Pons (tissue), 1 donor: ENCODE results near the gene MRPL42.
"Not testable (repeated sequence)": the region's sequence is repeated elsewhere in the genome, so short reads cannot be mapped to it uniquely, and the experiment has no call there.

Experiments
- DNase-seq: peaks from one replicate; pipeline ENCODE4 v3.0.0-alpha.2; 2016; ENCODE audit warnings: low spot score

Gene MRPL42

GRCh38 chr12:93447555-93448290, 19.6 kb upstream of the MRPL42 start:
- DNase-seq: no peak

- no peak for DNase-seq
These were observed 18.5 kb upstream of the MRPL42 start for GRCh38 chr12:93448796-93449195.

GRCh38 chr12:93449277-93449676, 18.0 kb upstream of the MRPL42 start:
- DNase-seq: no peak

GRCh38 chr12:93451423-93452158, 15.7 kb upstream of the MRPL42 start:
- DNase-seq: no peak

- DNase-seq: no peak
These were observed 13.7 kb upstream of the MRPL42 start for GRCh38 chr12:93453633-93454032.

DNA sequence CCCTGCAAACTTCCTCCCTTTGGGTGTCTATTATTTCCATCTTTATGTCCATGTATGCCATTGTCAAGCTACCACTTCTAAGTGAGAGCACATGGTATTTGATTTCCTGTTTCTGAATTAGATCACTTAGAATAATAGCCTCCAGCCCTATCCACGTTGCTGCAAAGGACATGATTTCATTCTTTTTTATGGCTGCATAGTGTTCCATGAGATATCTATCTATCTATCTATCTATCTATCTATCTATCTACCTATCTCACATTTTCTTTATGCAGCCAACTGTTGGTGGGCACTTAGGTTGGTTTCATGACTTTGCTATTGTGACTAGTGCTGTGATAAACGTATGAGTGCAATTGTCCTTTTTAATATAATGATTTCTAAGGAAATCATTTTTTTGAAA, 11.2 kb upstream of the MRPL42 start:
- no peak for DNase-seq

- no peak for DNase-seq
These were observed 8.2 kb upstream of the MRPL42 start for GRCh38 chr12:93459097-93459496.

- DNase-seq: no peak
These were observed 7.3 kb upstream of the MRPL42 start for GRCh38 chr12:93460003-93460402.

- no peak for DNase-seq
These were observed 6.4 kb upstream of the MRPL42 start for GRCh38 chr12:93460902-93461301.

- DNase-seq: no peak
These were observed 5.8 kb upstream of the MRPL42 start for GRCh38 chr12:93461503-93461902.

DNA sequence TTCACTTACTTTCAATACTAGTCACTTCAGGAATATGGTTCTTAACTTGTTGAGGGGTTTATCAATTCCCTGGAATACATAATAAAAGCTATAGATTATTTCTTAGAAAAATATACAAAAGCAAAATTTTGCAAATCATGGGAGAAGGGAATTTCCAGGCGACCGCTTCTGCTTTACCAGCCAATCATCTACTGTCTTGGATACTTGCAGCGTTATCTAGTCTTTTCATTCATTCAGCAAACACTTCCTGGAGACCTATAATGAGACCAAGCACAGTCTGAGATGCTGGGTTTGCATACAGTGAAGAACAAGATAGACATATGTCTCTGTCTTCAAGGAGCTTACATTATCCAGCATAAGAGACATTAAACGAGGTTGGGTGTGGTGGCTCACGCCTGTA, 1.5 kb upstream of the MRPL42 start:
- DNase-seq: no peak

DNA sequence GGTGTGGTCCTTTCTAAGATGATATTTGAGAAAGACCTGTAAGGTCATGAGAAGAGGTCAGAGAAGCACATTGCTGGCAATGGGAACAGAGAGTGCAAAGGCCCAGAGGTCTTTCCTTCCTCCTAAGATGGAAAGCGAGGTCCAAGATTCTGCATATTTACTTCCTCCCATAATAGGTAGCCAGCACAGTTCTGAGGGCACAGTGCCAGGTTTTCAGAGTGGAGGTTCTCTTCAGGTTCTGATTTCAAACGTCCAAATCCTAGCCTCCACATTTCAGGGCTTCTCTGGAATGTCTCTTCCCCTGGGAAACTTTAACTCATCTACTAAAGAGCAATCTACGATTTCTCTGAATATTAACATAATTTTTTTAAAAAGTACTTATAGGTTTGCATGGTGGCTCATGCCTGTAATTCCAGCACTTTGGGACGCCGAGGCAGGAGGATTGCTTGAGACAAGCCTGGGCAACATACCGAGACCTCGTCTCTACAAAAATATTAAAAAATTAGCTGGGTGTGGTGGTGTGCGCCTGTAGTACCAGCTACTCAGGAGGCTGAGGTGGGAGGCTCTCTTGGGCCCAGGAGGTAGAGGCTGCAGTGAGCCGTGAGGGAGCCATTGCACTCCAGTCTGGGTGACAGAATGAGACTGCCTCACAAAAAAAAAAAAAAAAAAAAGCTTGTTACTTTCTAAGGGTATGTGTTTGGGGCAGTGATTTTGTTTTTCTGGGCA, 526 bp upstream of the MRPL42 start:
- DNase-seq: peak; percentile 10

GRCh38 chr12:93468008-93468371, 676 bp downstream of the MRPL42 start:
- DNase-seq: no peak

- no peak for DNase-seq
These were observed 2.1 kb downstream of the MRPL42 start for GRCh38 chr12:93469386-93469785.

GRCh38 chr12:93476555-93476954, 9.2 kb downstream of the MRPL42 start:
- DNase-seq: no peak

DNA sequence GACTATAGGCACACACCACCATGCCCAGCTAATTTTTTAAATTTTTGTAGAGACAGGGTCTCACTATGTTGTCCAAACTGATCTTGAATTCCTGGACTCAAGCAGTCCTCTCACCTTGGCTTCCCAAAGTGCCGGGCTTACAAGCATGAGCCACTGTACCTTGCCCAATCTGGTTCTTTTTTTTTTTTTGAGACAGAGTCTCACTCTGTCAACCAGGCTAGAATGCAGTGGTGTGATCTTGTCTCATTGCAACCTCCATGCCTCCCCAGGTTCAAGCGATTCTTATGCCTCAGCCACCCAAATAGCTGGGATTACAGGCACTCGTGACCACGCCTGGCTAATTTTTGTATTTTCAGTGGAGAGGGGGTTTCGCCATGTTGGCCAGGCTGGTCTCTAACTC, 15.4 kb downstream of the MRPL42 start:
- no peak for DNase-seq

GRCh38 chr12:93483151-93483807, 16.0 kb downstream of the MRPL42 start:
- no peak for DNase-seq

DNA sequence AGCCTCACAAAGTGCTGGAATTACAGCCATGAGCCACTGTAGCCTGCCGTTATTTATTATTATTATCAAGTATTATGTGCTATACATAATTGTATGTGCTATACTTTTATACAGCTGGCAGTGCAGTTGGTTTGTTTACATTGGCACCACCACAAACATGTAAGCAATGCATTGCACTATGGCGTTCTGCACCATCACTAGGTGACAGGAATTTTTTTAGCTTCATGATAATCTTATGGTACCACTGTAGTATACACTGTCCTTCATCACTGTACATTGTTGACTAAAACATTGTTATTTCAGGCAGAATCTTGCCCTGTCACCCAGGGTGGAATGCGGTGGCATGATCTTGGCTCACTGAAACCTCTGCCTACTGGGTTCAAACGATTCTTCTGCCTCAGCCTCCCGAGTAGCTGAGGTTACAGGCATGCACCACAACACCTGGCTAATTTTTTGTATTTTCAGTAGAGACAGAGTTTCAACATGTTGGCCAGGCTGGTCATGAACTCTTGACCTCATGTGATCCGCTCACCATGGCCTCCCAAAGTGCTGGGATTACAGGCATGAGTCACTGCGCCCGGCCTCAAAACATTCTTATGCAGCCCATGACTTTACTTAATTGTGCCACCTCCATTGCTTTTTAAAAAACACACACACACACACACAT, 17.1 kb downstream of the MRPL42 start:
- no peak for DNase-seq

GRCh38 chr12:93492808-93493207, 25.5 kb downstream of the MRPL42 start:
- DNase-seq: not testable (repeated sequence)

- no peak for DNase-seq
These were observed 26.8 kb downstream of the MRPL42 start for GRCh38 chr12:93494096-93494495.

- DNase-seq: no peak
These were observed 30.1 kb downstream of the MRPL42 start for GRCh38 chr12:93497456-93497855.

- DNase-seq: not testable (repeated sequence)
These were observed 31.5 kb downstream of the MRPL42 start for GRCh38 chr12:93498813-93499212.
